Gastrocnemius medialis (tissue), 4 donors: ENCODE results near the gene ATP6V0D1. TPM values are rescaled to one million over a fixed set of nuclear protein-coding genes. Genes with fewer than 3 reads are reported as not detected.

Source experiments
- ATAC-seq, 2 donors: fragments of 150-250 bp; one replicate each; pipeline ENCODE4 v1.9.1; 2016
- DNase-seq, 2 donors: peaks; one replicate each; pipeline ENCODE4 v3.0.0-alpha.2; 2019
- H3K27ac ChIP-seq, 4 donors: fragments of 200-600 bp; sonication (generic); 1 replicate in 1 of 4; 2 replicates in 3 of 4; pipeline ENCODE4 v1.5.1; 2016 to 2018; ENCODE audit warnings: mild to moderate bottlenecking in 2 of 4, moderate library complexity in 1 of 4
- H3K27me3 ChIP-seq, 3 donors: fragments of 200-600 bp; sonication (generic) in 2 of 3; 1 replicate in 1 of 3; 2 replicates in 2 of 3; pipeline versions ENCODE4 v1.5.1 to v1.6.0; 2016 to 2019; ENCODE audit warnings: mild to moderate bottlenecking in 1 of 3, moderate library complexity in 1 of 3
- H3K36me3 ChIP-seq, 2 donors: fragments of 200-600 bp; sonication (generic) in 1 of 2; one replicate each; pipeline ENCODE4 v1.5.1; 2017 to 2018
- H3K4me1 ChIP-seq, 2 donors: fragments of 200-600 bp; sonication (generic) in 1 of 2; one replicate each; pipeline ENCODE4 v1.5.1; 2016 to 2017; ENCODE audit warnings: mild to moderate bottlenecking in 2 of 2
- H3K4me3 ChIP-seq, 4 donors: fragments of 200-600 bp; sonication (generic) in 3 of 4; 1 replicate in 1 of 4; 2 replicates in 3 of 4; pipeline ENCODE4 v1.5.1; 2016 to 2019; ENCODE audit warnings: mild to moderate bottlenecking in 2 of 4
- H3K9me3 ChIP-seq, 3 donors: fragments of 200-600 bp; sonication (generic) in 2 of 3; 1 replicate in 1 of 3; 2 replicates in 2 of 3; pipeline ENCODE4 v1.5.1; 2016 to 2019
- POLR2A ChIP-seq, 2 donors: fragments of 450-650 bp; IDR thresholded peaks; one replicate each; pipeline ENCODE4 v1.6.1; 2017; ENCODE audit warnings: antibody characterized with exemption in 2 of 2, mild to moderate bottlenecking in 2 of 2, moderate library complexity in 2 of 2
- in situ Hi-C, 4 donors: fragments of 200-750 bp; cut with MboI; loops; one replicate each; pipeline versions ENCODE4 v1.15.0 to v1.8.0; 2017; ENCODE audit warnings: low sequenced_read_pairs in 4 of 4
- intact Hi-C: fragments of 100-400 bp; cut with DNase I; formaldehyde crosslinking; loops from one replicate; pipeline ENCODE4 v1.15.1; 2023; ENCODE audit warnings: low total_unique reads
- total RNA-seq, 4 donors: library from RNA; depleted of rRNA; stranded (reverse); fragments of >200 nt; gene quantifications; one replicate each; pipeline versions ENCODE4 v1.1.0 to v1.2.3, GENCODE V29; 2016
- TF ChIP-seq, protein P1 (sequence below), 5 experiments: fragments of 450-650 bp in 3 of 5; fragments of 200-600 bp in 2 of 5; sonication (generic) in 2 of 5; IDR thresholded peaks in 4 of 5; conservative IDR thresholded peaks in 1 of 5; 1 replicate in 4 of 5; 2 replicates in 1 of 5; pipeline ENCODE4 v1.5.1; 2016 to 2019; ENCODE audit warnings: antibody characterized with exemption in 5 of 5, mild to moderate bottlenecking in 3 of 5, moderate library complexity in 3 of 5

ATP6V0D1 gene
- total RNA-seq, 4 donors from 2014 or later = 117 to 211 (median 157) TPM

- peak overlapping the region; percentile 71 to 85 (median 82) for H3K27ac ChIP-seq
- no peaks in the 10 kb centered on the region for H3K9me3 ChIP-seq
- in situ Hi-C loops = no loop called here
- no peak for TF ChIP-seq POLR2A (IDR thresholded peaks at IDR 0.05)
- TF ChIP-seq, protein P1, sequence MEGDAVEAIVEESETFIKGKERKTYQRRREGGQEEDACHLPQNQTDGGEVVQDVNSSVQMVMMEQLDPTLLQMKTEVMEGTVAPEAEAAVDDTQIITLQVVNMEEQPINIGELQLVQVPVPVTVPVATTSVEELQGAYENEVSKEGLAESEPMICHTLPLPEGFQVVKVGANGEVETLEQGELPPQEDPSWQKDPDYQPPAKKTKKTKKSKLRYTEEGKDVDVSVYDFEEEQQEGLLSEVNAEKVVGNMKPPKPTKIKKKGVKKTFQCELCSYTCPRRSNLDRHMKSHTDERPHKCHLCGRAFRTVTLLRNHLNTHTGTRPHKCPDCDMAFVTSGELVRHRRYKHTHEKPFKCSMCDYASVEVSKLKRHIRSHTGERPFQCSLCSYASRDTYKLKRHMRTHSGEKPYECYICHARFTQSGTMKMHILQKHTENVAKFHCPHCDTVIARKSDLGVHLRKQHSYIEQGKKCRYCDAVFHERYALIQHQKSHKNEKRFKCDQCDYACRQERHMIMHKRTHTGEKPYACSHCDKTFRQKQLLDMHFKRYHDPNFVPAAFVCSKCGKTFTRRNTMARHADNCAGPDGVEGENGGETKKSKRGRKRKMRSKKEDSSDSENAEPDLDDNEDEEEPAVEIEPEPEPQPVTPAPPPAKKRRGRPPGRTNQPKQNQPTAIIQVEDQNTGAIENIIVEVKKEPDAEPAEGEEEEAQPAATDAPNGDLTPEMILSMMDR (IDR thresholded peaks at IDR 0.05 in 4 of 5, conservative IDR thresholded peaks at IDR 0.05 in 1 of 5) = no peak
- peaks cover 33 to 48% of the 10 kb centered on the region in 2 donors for H3K4me1 ChIP-seq
- DNase-seq = peak in 1 of 2 donors; percentile 63
- no peaks in the 10 kb centered on the region for H3K27me3 ChIP-seq
- no peak overlapping the region for H3K4me3 ChIP-seq
- ATAC-seq = peak; percentile 92 to 97
- no peaks in the 10 kb centered on the region for H3K36me3 ChIP-seq
- intact Hi-C loops = loop anchor here (5.0 kb wide), 2 partner anchors 144 to 159 kb away; partner anchors contain the start of genes FHOD1 and SLC9A5
Observed at GRCh38 chr16:67406111-67406971, 74.6 kb downstream of the ATP6V0D1 start.

GRCh38 chr16:67405336-67405735, 75.6 kb downstream of the ATP6V0D1 start:
- Histone ChIP-seq H3K27ac (peak overlapping the region; percentile 71 to 85 (median 82)), H3K36me3 (no peaks in the 10 kb centered on the region), H3K9me3 (no peaks in the 10 kb centered on the region), H3K4me1 (peaks cover 34 to 48% of the 10 kb centered on the region in 2 donors), H3K27me3 (no peaks in the 10 kb centered on the region), H3K4me3 (no peak overlapping the region)
- in situ Hi-C loops (no loop called here), intact Hi-C loops (loop anchor here (5.0 kb wide), 2 partner anchors 143 to 158 kb away; partner anchors contain the start of genes FHOD1 and SLC9A5)
- DNase-seq = no peak
- ATAC-seq = no peak
- TF ChIP-seq POLR2A (IDR thresholded peaks at IDR 0.05) = no peak
- TF ChIP-seq, protein P1 (IDR thresholded peaks at IDR 0.05 in 4 of 5, conservative IDR thresholded peaks at IDR 0.05 in 1 of 5) = no peak

DNA sequence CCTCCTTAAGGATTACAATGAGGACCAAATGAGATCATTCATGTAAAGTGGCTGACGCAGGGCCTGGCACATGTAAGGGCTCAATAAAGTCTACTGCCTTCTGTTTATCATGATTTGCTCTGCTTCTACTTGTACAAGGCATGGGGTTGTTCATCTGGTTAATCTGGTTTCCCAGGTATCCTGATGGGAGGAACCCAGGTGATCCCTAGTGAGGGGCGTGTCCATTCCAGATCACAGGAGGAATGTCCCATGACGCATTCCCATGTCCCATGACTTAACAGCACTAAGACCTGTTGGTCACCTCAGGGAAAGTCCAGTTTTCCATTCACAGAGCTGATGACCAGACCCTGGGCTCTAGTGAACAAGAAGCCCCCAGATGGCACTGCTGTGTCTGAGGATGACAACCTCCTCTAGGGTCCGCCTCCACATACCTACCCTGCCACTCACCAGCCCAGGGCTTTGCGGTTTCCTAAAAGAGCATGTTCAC, 76.2 kb downstream of the ATP6V0D1 start:
- DNase-seq = no peak
- intact Hi-C loops = loop anchor here (5.0 kb wide), 2 partner anchors 142 to 157 kb away; partner anchors contain the start of genes FHOD1 and SLC9A5
- in situ Hi-C loops = no loop called here
- Histone ChIP-seq H3K36me3 (no peaks in the 10 kb centered on the region), H3K27me3 (no peaks in the 10 kb centered on the region), H3K4me3 (no peak overlapping the region), H3K9me3 (no peaks in the 10 kb centered on the region), H3K4me1 (peaks cover 35 to 54% of the 10 kb centered on the region in 2 donors), H3K27ac (peak overlapping the region; percentile 71 to 85 (median 82))
- no peak for ATAC-seq
- TF ChIP-seq POLR2A (IDR thresholded peaks at IDR 0.05) = no peak
- TF ChIP-seq, protein P1 (IDR thresholded peaks at IDR 0.05 in 4 of 5, conservative IDR thresholded peaks at IDR 0.05 in 1 of 5) = no peak

GRCh38 chr16:67403976-67404555, 76.9 kb downstream of the ATP6V0D1 start:
- Histone ChIP-seq H3K36me3 (no peaks in the 10 kb centered on the region), H3K27ac (peak overlapping the region in 3 of 4 donors; percentile 23 to 82 (median 44)), H3K4me1 (peaks cover 37 to 55% of the 10 kb centered on the region in 2 donors), H3K4me3 (no peak overlapping the region), H3K9me3 (no peaks in the 10 kb centered on the region), H3K27me3 (no peaks in the 10 kb centered on the region)
- ATAC-seq (no peak), DNase-seq (no peak)
- intact Hi-C loops = no loop called here
- in situ Hi-C loops = no loop called here
- TF ChIP-seq POLR2A (IDR thresholded peaks at IDR 0.05) = no peak
- TF ChIP-seq, protein P1 (IDR thresholded peaks at IDR 0.05 in 4 of 5, conservative IDR thresholded peaks at IDR 0.05 in 1 of 5) = no peak
